HFF-Myc (cell line): ENCODE data around the gene SP6.

ENCODE experiments used
- DNase-seq: peaks from one replicate; pipeline ENCODE4 v3.0.0-alpha.2; 2011; ENCODE audit warnings: low read depth; ENCODE audit errors: extremely low read depth
- H3K4me3 ChIP-seq: replicated peaks from 2 replicates; pipeline ENCODE4 v1.5.1; 2011; ENCODE audit warnings: low read depth, mild to moderate bottlenecking, control low read depth, low read length
- CTCF ChIP-seq: IDR thresholded peaks from 2 replicates; pipeline ENCODE4 v1.5.1; 2012; ENCODE audit warnings: mild to moderate bottlenecking, low read depth, low read length, control low read depth; ENCODE audit errors: missing control alignments

Gene SP6

GRCh38 chr17:47840001-47840741, 10.8 kb downstream of the SP6 start:
- peak overlapping the region; percentile 75 for H3K4me3 ChIP-seq
- no peak for DNase-seq
- TF ChIP-seq CTCF, result no peak

GRCh38 chr17:47839071-47839470, 11.9 kb downstream of the SP6 start:
- H3K4me3 ChIP-seq, result no peak overlapping the region
- no peak for DNase-seq
- TF ChIP-seq CTCF, result no peak

GRCh38 chr17:47838636-47839035, 12.3 kb downstream of the SP6 start:
- no peak for TF ChIP-seq CTCF
- DNase-seq, result no peak
- H3K4me3 ChIP-seq, result no peak overlapping the region

- H3K4me3 ChIP-seq, result no peak overlapping the region
- no peak for DNase-seq
- TF ChIP-seq CTCF, result no peak
These were observed 13.4 kb downstream of the SP6 start for GRCh38 chr17:47837401-47838039.

GRCh38 chr17:47836601-47837000, 14.4 kb downstream of the SP6 start:
- no peak for DNase-seq
- TF ChIP-seq CTCF, result no peak
- no peak overlapping the region for H3K4me3 ChIP-seq

GRCh38 chr17:47834756-47835155, 16.2 kb downstream of the SP6 start:
- TF ChIP-seq CTCF, result no peak
- H3K4me3 ChIP-seq, result no peak overlapping the region
- no peak for DNase-seq
